HG03103 (cell line): ENCODE data around the gene KCNJ2.

ENCODE experiments used
- ATAC-seq: cut with Tn5 transposase; IDR thresholded peaks from one replicate; pipeline ENCODE4 v1.9.1; 2021; ENCODE audit warnings: low read depth; ENCODE audit not compliant: unreplicated experiment

KCNJ2 gene

GRCh38 chr17:70158180-70158579 lies 11.2 kb upstream of the KCNJ2 start:
- ATAC-seq: no peak

GRCh38 chr17:70158591-70158990 lies 10.7 kb upstream of the KCNJ2 start:
- ATAC-seq: no peak

DNA sequence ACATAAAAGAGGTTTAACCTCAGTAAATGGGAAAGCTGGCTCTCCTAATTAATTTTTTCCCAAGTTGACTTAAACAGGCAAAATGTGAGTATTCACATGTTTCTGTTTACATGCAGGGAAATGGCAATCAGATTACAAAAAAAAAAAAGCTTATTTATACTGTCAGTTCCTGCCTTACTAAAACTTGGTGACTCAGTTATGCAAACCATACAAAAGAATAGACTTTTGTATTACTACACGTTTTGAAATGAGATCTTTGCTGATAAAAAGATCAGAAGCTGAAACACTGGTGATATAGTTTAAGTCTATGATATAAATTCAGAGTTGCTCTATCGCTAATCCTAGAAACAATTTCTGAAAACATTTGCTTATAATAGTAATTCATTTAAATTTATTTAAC lies 9.4 kb upstream of the KCNJ2 start:
- ATAC-seq: no peak

DNA sequence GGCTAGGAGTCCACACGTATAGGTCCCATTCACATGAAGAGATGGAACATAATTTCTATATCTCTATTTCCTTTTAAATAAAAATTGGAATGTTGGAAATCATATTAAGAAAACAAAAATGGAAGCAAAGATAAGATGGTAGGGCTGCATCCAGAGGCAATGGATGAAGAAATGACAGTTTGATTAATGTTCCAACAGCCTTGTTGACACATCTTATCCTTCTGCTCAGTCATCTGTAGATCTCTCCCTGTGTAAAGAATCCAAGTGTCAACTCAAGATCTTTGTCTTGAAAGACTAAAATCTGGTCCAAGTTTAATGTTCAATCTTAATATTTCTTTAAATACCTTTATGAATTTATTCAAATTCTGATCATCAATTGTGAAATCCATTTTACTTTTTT lies 7.8 kb upstream of the KCNJ2 start:
- ATAC-seq: no peak

DNA sequence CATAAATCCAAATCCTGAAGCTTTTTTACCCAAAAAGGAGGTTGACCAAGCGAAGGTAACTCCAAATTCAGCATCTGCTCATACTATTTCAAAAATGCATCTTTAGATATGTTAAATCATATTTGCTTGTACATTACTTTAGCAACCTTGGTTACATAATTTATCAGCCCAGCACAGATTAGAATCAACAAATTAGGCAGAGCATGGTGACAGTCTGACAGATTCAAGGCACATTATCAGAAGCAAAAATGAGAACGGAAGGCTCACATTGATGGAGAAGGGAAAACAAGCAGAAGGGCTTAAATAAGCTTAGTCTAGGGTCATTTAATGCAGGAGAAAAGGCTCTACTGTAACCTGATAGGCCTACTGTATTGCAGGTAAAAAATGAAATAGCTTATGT lies 3.9 kb upstream of the KCNJ2 start:
- ATAC-seq: no peak

DNA sequence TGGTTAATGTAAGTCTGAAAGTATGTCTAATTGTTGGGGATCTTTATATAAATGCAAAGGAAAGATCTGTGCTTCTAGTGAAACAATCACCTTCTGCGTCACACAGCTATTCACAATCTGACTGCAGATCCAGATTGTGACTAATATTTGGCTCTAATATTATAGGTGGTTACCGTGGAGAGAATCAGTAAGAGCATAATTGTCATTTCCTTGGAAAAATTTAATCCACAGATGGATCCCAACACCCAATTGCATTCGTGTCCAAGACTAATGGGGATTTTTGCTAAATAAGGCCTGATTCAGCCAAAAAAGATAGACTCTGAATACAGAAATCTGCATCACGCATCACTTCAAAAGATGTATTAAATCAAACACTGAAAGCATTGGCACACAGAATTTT lies 2.7 kb upstream of the KCNJ2 start:
- ATAC-seq: no peak

DNA sequence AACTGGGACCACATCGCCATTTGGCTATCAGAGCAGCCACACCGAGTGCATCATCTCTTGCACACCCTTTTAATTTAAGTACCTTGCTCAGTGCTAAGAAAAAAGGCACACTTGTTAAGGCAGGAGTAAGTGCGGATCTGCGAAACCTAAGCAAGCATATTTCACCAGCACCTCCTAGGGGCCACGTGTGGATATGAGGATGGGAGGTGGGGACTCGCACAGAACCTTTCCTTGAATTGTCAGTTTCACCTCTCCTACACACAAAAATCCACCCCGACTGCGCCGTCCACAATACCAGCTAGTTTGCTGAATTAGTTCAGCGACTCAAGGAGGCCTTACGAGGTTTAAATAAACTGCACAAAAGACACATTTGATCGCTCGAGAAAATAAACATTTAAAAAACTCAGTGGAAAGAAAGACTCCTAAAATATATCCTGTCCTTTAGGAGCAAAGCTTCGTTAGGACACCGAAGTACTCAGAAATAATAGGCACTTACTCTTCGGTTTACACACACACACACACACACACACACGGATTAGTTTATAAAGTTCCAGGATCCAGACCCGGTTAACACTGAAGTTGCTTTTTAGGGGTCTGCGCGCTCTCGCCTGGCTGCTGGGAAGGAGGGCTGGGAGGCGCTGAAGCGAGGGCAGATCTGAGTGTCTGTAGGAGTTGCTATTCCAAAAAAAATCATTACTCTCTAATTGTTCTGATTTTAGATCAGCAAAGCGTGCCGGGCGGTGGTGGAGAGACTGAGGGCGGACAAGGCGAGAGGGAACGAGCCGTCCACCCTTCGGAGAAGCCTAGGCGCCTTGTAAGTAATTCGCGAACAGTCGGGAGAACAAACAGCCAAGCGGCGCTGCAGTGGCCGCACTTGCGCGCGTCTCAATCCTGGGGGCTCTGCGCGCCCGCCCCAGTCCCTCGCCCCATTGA lies 1.0 kb upstream of the KCNJ2 start:
- ATAC-seq: peak; percentile 13

DNA sequence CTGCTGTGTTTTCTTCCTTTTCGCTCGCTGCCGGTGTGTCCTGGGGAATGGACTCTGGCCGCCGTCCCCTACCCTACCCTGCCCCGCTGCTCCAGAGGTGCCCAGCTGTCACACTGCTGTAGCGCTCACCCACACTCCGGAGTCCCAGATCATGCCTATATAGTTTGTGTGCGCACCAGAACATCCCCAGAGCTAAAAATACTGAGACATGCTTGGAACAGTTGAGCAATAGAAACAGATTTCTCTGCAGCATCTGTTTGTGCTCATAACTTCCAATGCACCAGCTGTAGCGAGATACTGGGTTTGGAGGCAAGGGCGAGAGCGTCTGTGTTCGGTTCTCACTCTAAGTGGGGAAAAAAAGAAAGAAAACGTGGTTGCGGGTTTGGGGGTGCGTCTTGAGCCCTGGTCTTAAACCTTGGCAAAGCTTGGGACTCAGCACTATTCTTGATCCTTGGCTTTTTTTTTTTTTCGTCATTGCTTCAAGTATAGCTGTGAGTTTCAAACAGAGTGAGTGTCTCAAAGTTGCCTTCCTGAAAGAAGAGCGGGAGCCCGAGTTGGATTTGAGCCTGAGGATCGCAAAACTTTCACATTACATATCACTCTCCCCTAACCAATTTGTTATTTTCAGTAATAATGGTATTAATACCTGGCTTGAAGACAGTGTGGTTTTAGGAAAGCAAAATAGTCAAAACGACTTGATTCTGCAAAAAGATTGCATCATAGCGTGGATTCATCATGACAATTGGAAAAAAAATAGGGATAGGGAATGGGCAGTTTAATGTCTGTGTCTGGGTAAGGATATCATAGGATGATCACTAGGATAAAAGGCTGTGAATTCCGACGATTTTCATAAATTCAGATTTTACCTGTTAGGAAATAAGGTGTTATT lies 621 bp downstream of the KCNJ2 start:
- ATAC-seq: peak; percentile 6

GRCh38 chr17:70171159-70171558 lies 1.8 kb downstream of the KCNJ2 start:
- no peak for ATAC-seq

DNA sequence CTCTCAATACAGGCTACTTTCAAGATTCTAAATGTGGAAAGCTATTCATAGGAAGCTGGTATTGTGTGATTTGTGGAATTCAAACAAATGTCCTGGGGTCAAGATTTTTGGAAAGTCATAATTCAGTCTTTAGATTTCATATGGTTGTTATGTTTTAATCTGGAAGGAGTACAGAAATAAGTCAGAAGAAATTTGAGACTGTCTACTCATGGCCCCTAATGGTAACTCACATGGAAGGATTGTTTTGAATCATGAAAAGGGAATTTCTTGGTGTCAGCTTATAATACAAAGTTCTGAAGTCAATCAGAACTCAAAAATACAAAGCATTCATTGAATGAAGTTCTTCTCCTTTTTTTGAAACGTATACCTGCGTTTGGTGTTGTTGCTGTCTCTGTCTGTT lies 3.1 kb downstream of the KCNJ2 start:
- no peak for ATAC-seq

GRCh38 chr17:70172923-70173322 lies 3.6 kb downstream of the KCNJ2 start:
- no peak for ATAC-seq

GRCh38 chr17:70173681-70174080 lies 4.3 kb downstream of the KCNJ2 start:
- no peak for ATAC-seq

DNA sequence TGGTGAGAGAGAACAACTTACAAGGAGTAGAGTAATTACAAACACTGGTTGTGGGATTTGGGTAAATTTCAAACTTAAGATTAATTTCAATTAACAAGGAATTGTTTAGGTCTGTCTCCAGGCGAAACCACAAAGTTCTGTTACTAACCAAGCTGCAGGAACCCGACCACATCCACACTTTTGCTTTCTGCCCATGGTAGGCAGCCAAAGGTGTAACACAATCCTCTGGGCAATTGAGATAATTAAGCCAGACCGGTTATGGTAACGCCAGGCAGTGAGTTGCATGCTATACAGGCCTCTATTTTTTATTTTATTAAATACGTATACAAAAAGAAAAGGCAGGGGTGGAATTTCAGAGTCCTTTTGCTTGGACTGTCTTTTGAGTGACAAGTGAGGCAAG lies 12.0 kb downstream of the KCNJ2 start:
- ATAC-seq: no peak

- no peak for ATAC-seq
These were observed 12.5 kb downstream of the KCNJ2 start for GRCh38 chr17:70181866-70182265.

DNA sequence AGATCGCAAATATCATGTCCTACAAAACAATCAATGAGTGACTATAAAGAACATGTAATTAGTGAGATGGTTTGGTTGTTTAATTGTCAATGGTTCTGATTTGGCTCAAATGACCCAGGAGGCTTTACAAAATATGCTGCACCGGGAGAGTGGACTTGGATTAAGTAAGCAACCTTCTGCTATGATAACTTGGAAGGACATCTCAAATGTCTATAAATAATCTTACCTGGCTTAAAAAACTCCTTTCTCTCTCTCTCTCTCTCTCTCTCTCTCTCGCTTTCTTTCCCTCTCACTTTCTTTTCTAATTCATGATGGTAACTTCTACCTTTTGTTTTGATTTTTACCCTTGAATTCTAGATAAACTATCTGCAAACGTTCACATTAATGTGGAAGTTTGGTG lies 14.2 kb downstream of the KCNJ2 start:
- no peak for ATAC-seq

GRCh38 chr17:70184207-70184606 lies 14.9 kb downstream of the KCNJ2 start:
- no peak for ATAC-seq

DNA sequence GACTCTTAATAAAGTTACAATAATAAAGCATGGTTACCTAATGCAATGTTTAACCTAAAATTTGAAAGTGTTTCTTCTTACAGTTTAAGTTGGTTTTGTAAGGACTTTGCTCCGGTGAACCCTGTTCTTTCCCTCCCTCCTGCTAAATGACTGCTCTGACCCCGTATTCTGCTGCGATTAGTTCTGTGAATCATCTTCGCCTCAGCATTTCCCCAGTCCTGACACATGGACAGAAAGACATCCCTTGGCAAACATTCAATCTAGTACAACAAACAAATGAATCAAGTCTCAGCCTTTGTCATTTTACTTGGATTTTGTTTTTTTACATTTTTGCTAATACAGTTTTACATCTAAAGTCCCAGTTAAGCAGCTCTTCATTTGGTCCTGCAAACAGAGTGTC lies 15.4 kb downstream of the KCNJ2 start:
- ATAC-seq: no peak

- no peak for ATAC-seq
These were observed 16.0 kb downstream of the KCNJ2 start for GRCh38 chr17:70185285-70185684.

DNA sequence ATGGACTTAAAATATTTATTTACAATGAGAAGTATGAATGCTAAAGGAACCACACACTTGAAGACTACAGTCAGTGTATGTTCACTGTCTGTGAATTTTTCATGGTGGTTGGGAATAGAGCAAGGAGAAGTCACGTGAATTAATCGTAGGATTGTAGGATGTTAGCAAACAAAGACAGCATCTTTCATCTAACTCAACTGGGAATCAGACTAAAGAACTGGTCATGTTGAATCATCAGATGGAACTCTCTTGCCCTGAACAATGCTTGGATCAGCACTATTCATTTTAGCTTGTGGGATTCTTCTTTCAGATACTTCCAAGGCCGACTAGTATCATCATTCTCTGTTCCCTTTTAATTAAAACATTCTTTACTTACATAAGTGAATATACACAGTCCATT lies 18.1 kb downstream of the KCNJ2 start:
- no peak for ATAC-seq

- ATAC-seq: no peak
These were observed 21.9 kb downstream of the KCNJ2 start for GRCh38 chr17:70190959-70191805.

- ATAC-seq: no peak
These were observed 25.8 kb downstream of the KCNJ2 start for GRCh38 chr17:70195091-70195490.
